Stomach (tissue), 9 donors: ENCODE data around the gene RXRA. TPM values are rescaled to one million over a fixed set of nuclear protein-coding genes. Genes with fewer than 3 reads are reported as not detected.

Experiments used
- DNase-seq, 2 donors: peaks; one replicate each; pipeline versions ENCODE4 v3.0.0 to v3.0.0-alpha.2; 2013 to 2019
- H3K27ac ChIP-seq, 5 donors: fragments of 200-600 bp in 4 of 5; sonication (generic) in 4 of 5; one replicate each; pipeline ENCODE4 v1.5.1; 2013 to 2019; ENCODE audit warnings: mild to moderate bottlenecking in 1 of 5, moderate library complexity in 1 of 5
- H3K27me3 ChIP-seq, 3 donors: fragments of 200-600 bp; sonication (generic); one replicate each; pipeline ENCODE4 v1.5.1; 2017 to 2019; ENCODE audit warnings: mixed run types in 1 of 3
- H3K36me3 ChIP-seq, 4 donors: fragments of 200-600 bp; sonication (generic); 1 replicate in 3 of 4; 2 replicates in 1 of 4; pipeline ENCODE4 v1.5.1; 2016 to 2019
- H3K4me1 ChIP-seq, 4 donors: fragments of 200-600 bp; sonication (generic); one replicate each; pipeline ENCODE4 v1.5.1; 2016 to 2019
- H3K4me3 ChIP-seq, 4 donors: fragments of 200-600 bp; sonication (generic) in 3 of 4; one replicate each; pipeline ENCODE4 v1.5.1; 2016 to 2019; ENCODE audit warnings: mild to moderate bottlenecking in 1 of 4
- H3K9me3 ChIP-seq, 4 donors: fragments of 200-600 bp; sonication (generic); one replicate each; pipeline ENCODE4 v1.5.1; 2016 to 2019
- EP300 ChIP-seq: sonication (generic); formaldehyde crosslinking; IDR thresholded peaks from one replicate; pipeline ENCODE4 v1.6.1; 2017; ENCODE audit warnings: antibody characterized with exemption
- POLR2A ChIP-seq, 4 donors: fragments of 450-650 bp; IDR thresholded peaks; one replicate each; pipeline ENCODE4 v1.6.1; 2016; ENCODE audit warnings: antibody characterized with exemption in 4 of 4, control low read depth in 2 of 4, mild to moderate bottlenecking in 1 of 4, moderate library complexity in 1 of 4
- POLR2AphosphoS5 ChIP-seq, 3 donors: sonication (generic); formaldehyde crosslinking; IDR thresholded peaks; one replicate each; pipeline ENCODE4 v1.6.1; 2016; ENCODE audit warnings: antibody characterized with exemption in 3 of 3
- WGBS, 5 donors: extraction: QIAGEN DNeasy Blood & Tissue Kit in 3 of 5; methylation state at CpG; one replicate each; pipeline versions ENCODE4 v1.1.5 to v1.1.7; 2013 to 2018; 5-methylcytosine and 5-hydroxymethylcytosine counted together
- intact Hi-C: fragments of 100-400 bp; cut with DNase I; formaldehyde crosslinking; loops from one replicate; pipeline ENCODE4 v1.15.1; 2023; ENCODE audit warnings: low total_unique reads
- polyA plus RNA-seq, 3 donors: library from polyadenylated mRNA; stranded (reverse); fragments of 200-250 nt; gene quantifications; one replicate each; pipeline ENCODE4 v1.2.3, GENCODE V29; 2013
- small RNA-seq, 4 donors: library from RNA; depleted of rRNA; stranded (forward); fragments of <200 nt; gene quantifications; one replicate each; pipeline ENCODE3, GENCODE V24; 2016
- total RNA-seq, 5 donors: library from RNA; depleted of rRNA; stranded (reverse); fragments of >200 nt; gene quantifications; one replicate each; pipeline versions ENCODE4 v1.1.0 to v1.2.3, GENCODE V29; 2014 to 2016
- TF ChIP-seq, protein P1 (sequence below), 7 experiments: fragments of 450-650 bp in 4 of 7; fragments of 200-600 bp in 3 of 7; sonication (generic) in 3 of 7; IDR thresholded peaks; one replicate each; pipeline ENCODE4 v1.5.1; 2016 to 2019; ENCODE audit warnings: antibody characterized with exemption in 7 of 7, control low read depth in 2 of 7, mild to moderate bottlenecking in 1 of 7
- donor health status: healthy with polysubstance abuse.
- donor health status: Bipolar disorder and iron deficiency.
- donor health status: healthy.

Gene RXRA
- total and polyA plus RNA-seq, 8 donors = 14.0 to 68.4 (median 29.3) TPM

- 81 to 85% (median 83%) methylated on average over 16 of the region's 16 CpGs for WGBS, 5 donors
Measured at GRCh38 chr9:134486143-134486591, 159.9 kb downstream of the RXRA start.

GRCh38 chr9:134486596-134486995, 160.3 kb downstream of the RXRA start:
- H3K4me3 ChIP-seq = no peak overlapping the region
- no peak for DNase-seq
- WGBS, 5 donors = 56 to 89% (median 81%) methylated on average over 6 to 16 of the region's 16 CpGs
- intact Hi-C loops = no loop called here
- H3K36me3 ChIP-seq = no peaks in the 10 kb centered on the region
- TF ChIP-seq EP300 = no peak
- TF ChIP-seq POLR2AphosphoS5 (IDR thresholded peaks at IDR 0.05) = no peak
- TF ChIP-seq POLR2A (IDR thresholded peaks at IDR 0.05) = no peak
- TF ChIP-seq, protein P1, sequence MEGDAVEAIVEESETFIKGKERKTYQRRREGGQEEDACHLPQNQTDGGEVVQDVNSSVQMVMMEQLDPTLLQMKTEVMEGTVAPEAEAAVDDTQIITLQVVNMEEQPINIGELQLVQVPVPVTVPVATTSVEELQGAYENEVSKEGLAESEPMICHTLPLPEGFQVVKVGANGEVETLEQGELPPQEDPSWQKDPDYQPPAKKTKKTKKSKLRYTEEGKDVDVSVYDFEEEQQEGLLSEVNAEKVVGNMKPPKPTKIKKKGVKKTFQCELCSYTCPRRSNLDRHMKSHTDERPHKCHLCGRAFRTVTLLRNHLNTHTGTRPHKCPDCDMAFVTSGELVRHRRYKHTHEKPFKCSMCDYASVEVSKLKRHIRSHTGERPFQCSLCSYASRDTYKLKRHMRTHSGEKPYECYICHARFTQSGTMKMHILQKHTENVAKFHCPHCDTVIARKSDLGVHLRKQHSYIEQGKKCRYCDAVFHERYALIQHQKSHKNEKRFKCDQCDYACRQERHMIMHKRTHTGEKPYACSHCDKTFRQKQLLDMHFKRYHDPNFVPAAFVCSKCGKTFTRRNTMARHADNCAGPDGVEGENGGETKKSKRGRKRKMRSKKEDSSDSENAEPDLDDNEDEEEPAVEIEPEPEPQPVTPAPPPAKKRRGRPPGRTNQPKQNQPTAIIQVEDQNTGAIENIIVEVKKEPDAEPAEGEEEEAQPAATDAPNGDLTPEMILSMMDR (IDR thresholded peaks at IDR 0.05) = no peak
- H3K27ac ChIP-seq = no peak overlapping the region
- peaks cover 0 to 13% (median 0%) of the 10 kb centered on the region in 3 donors for H3K27me3 ChIP-seq
- H3K9me3 ChIP-seq = no peaks in the 10 kb centered on the region
- H3K4me1 ChIP-seq = no peaks in the 10 kb centered on the region

More at GRCh38 chr9:134486143-134486591, 159.9 kb downstream of the RXRA start:
- Histone ChIP-seq H3K4me1 (no peaks in the 10 kb centered on the region), H3K9me3 (no peaks in the 10 kb centered on the region), H3K36me3 (no peaks in the 10 kb centered on the region), H3K27ac (no peak overlapping the region), H3K27me3 (peaks cover 0 to 13% (median 0%) of the 10 kb centered on the region in 3 donors), H3K4me3 (no peak overlapping the region)
- TF ChIP-seq EP300 (no peak), POLR2AphosphoS5 (IDR thresholded peaks at IDR 0.05) (no peak), POLR2A (IDR thresholded peaks at IDR 0.05) (no peak)
- TF ChIP-seq, protein P1 (IDR thresholded peaks at IDR 0.05) = no peak
- no peak for DNase-seq
- intact Hi-C loops = no loop called here

Small RNA genes lying within 50 kb of the gene (small RNA-seq; reads per million reads assigned to genes)
- 0 reads per million in 4 donors for gene MIR4669

Other genes starting within 250 kb of the RXRA start
- 10 to 100 TPM in 3 of 5 donors, 1 to 10 TPM in 2; 2.3 to 20.0 (median 13.6) TPM for gene WDR5, start 190.4 kb upstream of the RXRA start, total RNA-seq
- 10 to 100 TPM; 12.4 to 22.3 (median 18.4) TPM for gene WDR5, start 190.4 kb upstream of the RXRA start, polyA plus RNA-seq
- not detected for gene RNU6ATAC, start 161.9 kb upstream of the RXRA start, total RNA-seq
- not detected for gene RNU6ATAC, start 161.9 kb upstream of the RXRA start, polyA plus RNA-seq